Esophagus muscularis mucosa (tissue), 4 donors: ENCODE measurements around the gene FRMD1. TPM values are rescaled to one million over a fixed set of nuclear protein-coding genes. Genes with fewer than 3 reads are reported as not detected.

Experiments used
- DNase-seq: peaks from one replicate; pipeline ENCODE4 v3.0.0-alpha.2; 2017; ENCODE audit errors: extremely low spot score
- H3K27ac ChIP-seq, 4 donors: fragments of 200-600 bp; sonication (generic); replicated peaks in 1 of 4; 1 replicate in 3 of 4; 2 replicates in 1 of 4; pipeline ENCODE4 v1.5.1; 2016 to 2019; ENCODE audit warnings: mild to moderate bottlenecking in 1 of 4
- H3K27me3 ChIP-seq, 4 donors: fragments of 200-600 bp; sonication (generic); one replicate each; pipeline versions ENCODE4 v1.5.1 to v1.6.0; 2016 to 2019
- H3K36me3 ChIP-seq, 4 donors: fragments of 200-600 bp; sonication (generic); one replicate each; pipeline ENCODE4 v1.5.1; 2016 to 2019
- H3K4me1 ChIP-seq, 4 donors: fragments of 200-600 bp; sonication (generic); one replicate each; pipeline ENCODE4 v1.5.1; 2016 to 2019
- H3K4me3 ChIP-seq, 4 donors: fragments of 200-600 bp; sonication (generic); 1 replicate in 2 of 4; 2 replicates in 2 of 4; pipeline ENCODE4 v1.5.1; 2016 to 2019; ENCODE audit warnings: mild to moderate bottlenecking in 4 of 4, moderate library complexity in 1 of 4
- H3K9me3 ChIP-seq, 4 donors: fragments of 200-600 bp; sonication (generic); 1 replicate in 3 of 4; 2 replicates in 1 of 4; pipeline ENCODE4 v1.5.1; 2016 to 2019
- CTCF ChIP-seq, 3 experiments: fragments of 200-600 bp in 2 of 3; fragments of 450-650 bp in 1 of 3; sonication (generic) in 2 of 3; IDR thresholded peaks; one replicate each; pipeline ENCODE4 v1.5.1; 2017 to 2019; ENCODE audit warnings: antibody characterized with exemption in 3 of 3, mild to moderate bottlenecking in 2 of 3, moderate library complexity in 1 of 3
- EP300 ChIP-seq: sonication (generic); formaldehyde crosslinking; IDR thresholded peaks from one replicate; pipeline ENCODE4 v1.6.1; 2017; ENCODE audit warnings: antibody characterized with exemption
- POLR2A ChIP-seq: fragments of 450-650 bp; IDR thresholded peaks from one replicate; pipeline ENCODE4 v1.6.1; 2017; ENCODE audit warnings: antibody characterized with exemption, moderate library complexity, mild to moderate bottlenecking, low read depth
- POLR2AphosphoS5 ChIP-seq, 2 donors: sonication (generic); formaldehyde crosslinking; IDR thresholded peaks; one replicate each; pipeline ENCODE4 v1.6.1; 2017; ENCODE audit warnings: antibody characterized with exemption in 2 of 2
- WGBS: methylation state at CpG from one replicate; pipeline ENCODE4 v1.1.5; 2018; 5-methylcytosine and 5-hydroxymethylcytosine counted together
- intact Hi-C: fragments of 100-400 bp; cut with DNase I; formaldehyde crosslinking; loops from one replicate; pipeline ENCODE4 v1.15.1; 2023
- total RNA-seq, 4 donors: library from RNA; depleted of rRNA; stranded (reverse); fragments of >200 nt; gene quantifications; one replicate each; pipeline versions ENCODE4 v1.1.0 to v1.2.1, GENCODE V29; 2016

FRMD1 gene
- total RNA-seq, 4 donors from 2014 or later = 0.17 TPM; not detected in 3

- H3K9me3 ChIP-seq = no peaks in the 10 kb centered on the region
- 94% methylated on average over 11 of the region's 14 CpGs for WGBS
Measured at GRCh38 chr6:168057836-168058235, 21.2 kb downstream of the FRMD1 start.

GRCh38 chr6:168056892-168057527 is 22.0 kb downstream of the FRMD1 start:
- Histone ChIP-seq H3K27ac (no peak overlapping the region), H3K4me1 (peaks cover 22 to 27% (median 25%) of the 10 kb centered on the region in 4 donors), H3K27me3 (no peaks in the 10 kb centered on the region), H3K9me3 (no peaks in the 10 kb centered on the region), H3K36me3 (no peaks in the 10 kb centered on the region), H3K4me3 (no peak overlapping the region)
- no peak for DNase-seq
- intact Hi-C loops = no loop called here
- TF ChIP-seq POLR2AphosphoS5 (IDR thresholded peaks at IDR 0.05) (no peak), CTCF (IDR thresholded peaks at IDR 0.05) (no peak), EP300 (no peak), POLR2A (no peak)
- 86% methylated on average over 24 of the region's 24 CpGs for WGBS

More at GRCh38 chr6:168057836-168058235, 21.2 kb downstream of the FRMD1 start:
- Histone ChIP-seq H3K4me1 (peaks cover 22 to 27% (median 25%) of the 10 kb centered on the region in 4 donors), H3K4me3 (no peak overlapping the region), H3K27ac (no peak overlapping the region), H3K36me3 (no peaks in the 10 kb centered on the region), H3K27me3 (no peaks in the 10 kb centered on the region)
- TF ChIP-seq POLR2AphosphoS5 (IDR thresholded peaks at IDR 0.05) (no peak), EP300 (no peak), CTCF (IDR thresholded peaks at IDR 0.05) (no peak), POLR2A (no peak)
- DNase-seq = no peak
- intact Hi-C loops = no loop called here

- Histone ChIP-seq H3K4me1 (peaks cover 22 to 27% (median 25%) of the 10 kb centered on the region in 4 donors), H3K27ac (no peak overlapping the region), H3K4me3 (no peak overlapping the region), H3K27me3 (no peaks in the 10 kb centered on the region), H3K36me3 (no peaks in the 10 kb centered on the region), H3K9me3 (no peaks in the 10 kb centered on the region)
- WGBS = 89% methylated on average over 18 of the region's 22 CpGs
- intact Hi-C loops = no loop called here
- TF ChIP-seq POLR2AphosphoS5 (IDR thresholded peaks at IDR 0.05) (no peak), POLR2A (no peak), EP300 (no peak), CTCF (IDR thresholded peaks at IDR 0.05) (no peak)
- DNase-seq = no peak
Measured at GRCh38 chr6:168055696-168056489, 23.1 kb downstream of the FRMD1 start.

- no peak for TF ChIP-seq CTCF (IDR thresholded peaks at IDR 0.05)
- Histone ChIP-seq H3K27me3 (no peaks in the 10 kb centered on the region), H3K27ac (no peak overlapping the region), H3K4me1 (peaks cover 15 to 20% (median 18%) of the 10 kb centered on the region in 4 donors), H3K9me3 (no peaks in the 10 kb centered on the region), H3K4me3 (no peak overlapping the region), H3K36me3 (no peaks in the 10 kb centered on the region)
- DNase-seq = no peak
- 70% methylated on average over 12 of the region's 18 CpGs for WGBS
- intact Hi-C loops = no loop called here
Measured at GRCh38 chr6:168054765-168055560, 24.0 kb downstream of the FRMD1 start.
